ENCODE results near the gene TAS1R3.

- TF ChIP-seq CTCF (IDR thresholded peaks at IDR 0.05; ENCODE audit: low read depth, low read length): no peak
- no peak for TF ChIP-seq EZH2phosphoT487 (IDR thresholded peaks at IDR 0.05; ENCODE audit: low read depth)
These were observed 20.5 kb upstream of the TAS1R3 start for GRCh38 chr1:1310476-1311053.

Measured in OCI-LY3 (cell line).